Ascending aorta (tissue), 2 donors: ENCODE data around the gene APEX2. TPM values are rescaled to one million over a fixed set of nuclear protein-coding genes. Genes with fewer than 3 reads are reported as not detected.
A peak's percentile ranks its signal among the peaks of the same experiment; 100 is the strongest.

Experiments
- DNase-seq, 2 donors: peaks; one replicate each; pipeline ENCODE4 v3.0.0-alpha.2; 2019; ENCODE audit warnings: low spot score in 2 of 2
- H3K27ac ChIP-seq, 2 donors: fragments of 200-600 bp; sonication (generic); one replicate each; pipeline ENCODE4 v1.5.1; 2016 to 2017; ENCODE audit warnings: mild to moderate bottlenecking in 1 of 2
- H3K27me3 ChIP-seq: fragments of 200-600 bp; sonication (generic); one replicate; pipeline ENCODE4 v1.5.1; 2017
- H3K36me3 ChIP-seq, 2 donors: fragments of 200-600 bp; sonication (generic); one replicate each; pipeline ENCODE4 v1.5.1; 2016
- H3K4me1 ChIP-seq, 2 donors: fragments of 200-600 bp; sonication (generic); one replicate each; pipeline ENCODE4 v1.5.1; 2016 to 2017; ENCODE audit warnings: mild to moderate bottlenecking in 1 of 2
- H3K4me3 ChIP-seq, 2 donors: fragments of 200-600 bp; sonication (generic); one replicate each; pipeline ENCODE4 v1.5.1; 2016 to 2017; ENCODE audit warnings: mild to moderate bottlenecking in 1 of 2
- H3K9me3 ChIP-seq, 2 donors: fragments of 200-600 bp; sonication (generic); one replicate each; pipeline ENCODE4 v1.5.1; 2016
- CTCF ChIP-seq, 3 experiments: fragments of 200-600 bp in 2 of 3; fragments of 450-650 bp in 1 of 3; sonication (generic) in 2 of 3; IDR thresholded peaks; one replicate each; pipeline ENCODE4 v1.5.1; 2016 to 2019; ENCODE audit warnings: antibody characterized with exemption in 3 of 3, mild to moderate bottlenecking in 1 of 3, moderate library complexity in 1 of 3
- intact Hi-C: fragments of 100-400 bp; cut with DNase I; formaldehyde crosslinking; loops from one replicate; pipeline ENCODE4 v1.15.1; 2023
- total RNA-seq: library from RNA; depleted of rRNA; stranded (reverse); fragments of >200 nt; gene quantifications from one replicate; pipeline ENCODE4 v1.1.0, GENCODE V29; 2016

The APEX2 gene
- total RNA-seq, 1 donor from 2014 or later, result 31.5 TPM

GRCh38 chrX:55006827-55007621 lies 6.9 kb downstream of the APEX2 start:
- peak overlapping the region; percentile 17 to 71 for H3K27ac ChIP-seq
- H3K9me3 ChIP-seq, result no peaks in the 10 kb centered on the region
- no peak overlapping the region for H3K4me3 ChIP-seq
- no peak for TF ChIP-seq CTCF (IDR thresholded peaks at IDR 0.05)
- H3K27me3 ChIP-seq, result no peaks in the 10 kb centered on the region
- peaks cover 0 to 17% of the 10 kb centered on the region in 2 donors for H3K36me3 ChIP-seq
- intact Hi-C loops, result loop anchor here (10.0 kb wide), 3 partner anchors 472 to 1322 kb away; partner anchors contain the start of genes FAM120C, GNL3L and HUWE1
- no peak for DNase-seq
- peaks cover 0 to 3% of the 10 kb centered on the region in 2 donors for H3K4me1 ChIP-seq

- DNase-seq, result peak in 1 of 2 donors; percentile 70
- H3K4me1 ChIP-seq, result peaks cover 0 to 3% of the 10 kb centered on the region in 2 donors
- H3K4me3 ChIP-seq, result no peak overlapping the region
- no peak for TF ChIP-seq CTCF (IDR thresholded peaks at IDR 0.05)
- intact Hi-C loops, result loop anchor here (10.0 kb wide), 3 partner anchors 473 to 1323 kb away; partner anchors contain the start of genes FAM120C, GNL3L and HUWE1
- H3K36me3 ChIP-seq, result peaks cover 0 to 16% of the 10 kb centered on the region in 2 donors
- H3K9me3 ChIP-seq, result no peaks in the 10 kb centered on the region
- peak overlapping the region; percentile 61 to 71 for H3K27ac ChIP-seq
- H3K27me3 ChIP-seq, result no peaks in the 10 kb centered on the region
Observed at GRCh38 chrX:55007656-55008055, 7.5 kb downstream of the APEX2 start.

- Histone ChIP-seq H3K4me3 (no peak overlapping the region), H3K4me1 (peaks cover 0 to 3% of the 10 kb centered on the region in 2 donors), H3K9me3 (no peaks in the 10 kb centered on the region), H3K27me3 (no peaks in the 10 kb centered on the region), H3K36me3 (peaks cover 0 to 13% of the 10 kb centered on the region in 2 donors), H3K27ac (peak overlapping the region; percentile 61 to 71)
- DNase-seq, result no peak
- intact Hi-C loops, result loop anchor here (10.0 kb wide), 3 partner anchors 474 to 1324 kb away; partner anchors contain the start of genes FAM120C, GNL3L and HUWE1
- TF ChIP-seq CTCF (IDR thresholded peaks at IDR 0.05), result no peak
Observed at GRCh38 chrX:55008571-55009358, 8.6 kb downstream of the APEX2 start.

- no peak overlapping the region for H3K4me3 ChIP-seq
- H3K4me1 ChIP-seq, result peaks cover 0 to 3% of the 10 kb centered on the region in 2 donors
- no peak for TF ChIP-seq CTCF (IDR thresholded peaks at IDR 0.05)
- no peaks in the 10 kb centered on the region for H3K27me3 ChIP-seq
- intact Hi-C loops, result no loop called here
- H3K9me3 ChIP-seq, result no peaks in the 10 kb centered on the region
- no peak overlapping the region for H3K27ac ChIP-seq
- H3K36me3 ChIP-seq, result peaks cover 0 to 7% of the 10 kb centered on the region in 2 donors
- no peak for DNase-seq
Observed at GRCh38 chrX:55011294-55011693, 11.1 kb downstream of the APEX2 start.

GRCh38 chrX:55014897-55015299 lies 14.7 kb downstream of the APEX2 start:
- no peaks in the 10 kb centered on the region for H3K9me3 ChIP-seq
- no peak for DNase-seq
- no peak overlapping the region for H3K27ac ChIP-seq
- TF ChIP-seq CTCF (IDR thresholded peaks at IDR 0.05), result no peak
- H3K27me3 ChIP-seq, result no peaks in the 10 kb centered on the region
- no peak overlapping the region for H3K4me3 ChIP-seq
- H3K4me1 ChIP-seq, result no peaks in the 10 kb centered on the region
- intact Hi-C loops, result no loop called here
- H3K36me3 ChIP-seq, result no peaks in the 10 kb centered on the region
